Measurements from ENCODE around the gene NEMP2.

NEMP2 gene

DNA sequence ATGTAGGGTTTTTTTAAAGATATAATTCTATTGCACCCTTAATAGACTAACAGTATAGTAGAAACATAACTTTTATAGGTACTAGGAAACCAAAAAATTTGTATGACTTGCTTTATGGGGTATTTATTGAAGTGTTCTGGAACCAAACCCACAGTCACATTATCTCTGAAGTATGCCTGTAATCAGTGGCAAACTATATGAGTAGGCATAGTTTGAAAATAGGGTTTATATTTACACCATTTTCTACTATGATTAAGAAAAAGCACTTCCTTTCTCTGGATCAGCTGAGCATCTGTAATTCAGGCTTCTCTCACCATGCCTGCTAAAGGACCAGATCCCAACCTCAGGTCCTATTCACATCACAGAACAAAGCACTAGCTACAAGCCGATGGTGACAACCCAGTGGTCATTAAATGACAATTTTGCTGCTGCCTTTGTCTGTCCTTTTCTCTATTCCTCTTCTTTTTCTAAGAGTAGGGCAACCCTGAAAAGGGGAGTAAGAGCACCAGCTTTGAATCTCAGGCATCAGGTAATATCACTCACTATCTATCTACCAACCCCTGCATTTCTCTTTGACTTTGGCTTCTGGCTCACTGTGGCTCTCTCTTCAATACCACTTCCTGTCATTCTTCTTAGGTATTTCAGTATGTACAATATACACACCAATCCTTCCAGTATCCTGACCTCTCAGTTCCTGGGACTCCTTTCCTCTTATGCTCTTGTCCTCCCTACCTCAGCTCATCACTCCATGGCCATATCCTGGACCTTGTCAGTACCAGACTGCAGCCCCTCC is 14.4 kb downstream of the NEMP2 start:
- Histone ChIP-seq H3K4me1 (no peaks in the 10 kb centered on the region), H3K9ac (no peak overlapping the region), H3K27me3 (ENCODE audit: control insufficient read depth, insufficient read depth, low read length) (no peaks in the 10 kb centered on the region)

DNA sequence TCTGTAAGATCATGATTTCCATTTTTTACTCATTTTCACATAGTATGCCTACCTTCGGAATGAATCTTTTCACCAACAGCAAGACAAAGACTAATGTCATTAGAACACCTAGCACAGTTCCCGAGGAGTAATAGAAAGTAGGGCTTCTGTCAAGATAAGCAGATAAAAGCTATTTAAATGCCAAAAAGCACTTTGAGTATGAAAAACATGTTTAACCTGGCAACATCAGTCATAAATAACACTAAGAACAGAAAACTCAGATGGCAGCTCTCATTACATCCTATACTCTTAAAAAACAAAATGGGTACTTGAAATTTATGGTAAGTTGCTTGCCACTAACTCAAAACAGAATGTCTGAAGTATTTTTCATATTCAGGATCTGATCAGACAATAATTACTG is 17.1 kb downstream of the NEMP2 start:
- Histone ChIP-seq H3K9ac (no peak overlapping the region), H3K4me2 (ENCODE audit: low read length) (no peak overlapping the region), H3K79me2 (no peaks in the 10 kb centered on the region), H2AFZ (no peak overlapping the region), H3K36me3 (ENCODE audit: control insufficient read depth, insufficient read depth, low read length) (no peaks in the 10 kb centered on the region), H3K4me3 (ENCODE audit: low read depth, low read length) (no peak overlapping the region), H3K27ac (no peak overlapping the region), H3K9me3 (ENCODE audit: control insufficient read depth, low read length) (no peaks in the 10 kb centered on the region), H3K4me1 (no peaks in the 10 kb centered on the region), H3K27me3 (ENCODE audit: control insufficient read depth, insufficient read depth, low read length) (no peaks in the 10 kb centered on the region)
- TF ChIP-seq, protein P1, sequence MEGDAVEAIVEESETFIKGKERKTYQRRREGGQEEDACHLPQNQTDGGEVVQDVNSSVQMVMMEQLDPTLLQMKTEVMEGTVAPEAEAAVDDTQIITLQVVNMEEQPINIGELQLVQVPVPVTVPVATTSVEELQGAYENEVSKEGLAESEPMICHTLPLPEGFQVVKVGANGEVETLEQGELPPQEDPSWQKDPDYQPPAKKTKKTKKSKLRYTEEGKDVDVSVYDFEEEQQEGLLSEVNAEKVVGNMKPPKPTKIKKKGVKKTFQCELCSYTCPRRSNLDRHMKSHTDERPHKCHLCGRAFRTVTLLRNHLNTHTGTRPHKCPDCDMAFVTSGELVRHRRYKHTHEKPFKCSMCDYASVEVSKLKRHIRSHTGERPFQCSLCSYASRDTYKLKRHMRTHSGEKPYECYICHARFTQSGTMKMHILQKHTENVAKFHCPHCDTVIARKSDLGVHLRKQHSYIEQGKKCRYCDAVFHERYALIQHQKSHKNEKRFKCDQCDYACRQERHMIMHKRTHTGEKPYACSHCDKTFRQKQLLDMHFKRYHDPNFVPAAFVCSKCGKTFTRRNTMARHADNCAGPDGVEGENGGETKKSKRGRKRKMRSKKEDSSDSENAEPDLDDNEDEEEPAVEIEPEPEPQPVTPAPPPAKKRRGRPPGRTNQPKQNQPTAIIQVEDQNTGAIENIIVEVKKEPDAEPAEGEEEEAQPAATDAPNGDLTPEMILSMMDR (IDR thresholded peaks at IDR 0.05): no peak

More for the DNA sequence above, 14.4 kb downstream of the NEMP2 start:
- Histone ChIP-seq H3K9me3 (ENCODE audit: control insufficient read depth, low read length) (no peaks in the 10 kb centered on the region), H3K36me3 (ENCODE audit: control insufficient read depth, insufficient read depth, low read length) (no peaks in the 10 kb centered on the region), H3K27ac (no peak overlapping the region), H2AFZ (no peak overlapping the region), H3K4me3 (ENCODE audit: low read depth, low read length) (no peak overlapping the region), H3K4me2 (ENCODE audit: low read length) (no peak overlapping the region), H3K79me2 (no peaks in the 10 kb centered on the region)
- TF ChIP-seq, protein P1 (IDR thresholded peaks at IDR 0.05): no peak

DNA sequence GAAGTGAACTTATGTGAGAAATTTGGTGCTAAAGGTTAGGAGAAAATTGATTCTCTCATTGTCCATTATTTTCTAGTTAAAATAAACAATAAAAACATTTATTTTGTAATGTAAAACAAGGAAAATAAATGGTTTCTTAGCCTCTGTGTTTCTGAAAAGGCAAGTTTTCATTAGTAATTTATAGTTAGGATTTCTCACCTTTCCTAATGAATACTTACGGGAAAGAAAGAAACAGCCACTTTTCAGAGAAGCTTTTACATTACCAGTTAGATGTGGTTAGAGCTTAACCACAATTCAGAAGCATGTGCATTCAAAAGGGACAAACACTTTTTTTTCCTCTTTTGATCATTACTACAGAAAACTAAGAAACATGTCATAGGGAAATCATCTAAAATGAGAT is 18.8 kb downstream of the NEMP2 start:
- no peaks in the 10 kb centered on the region for H3K4me1 ChIP-seq
- TF ChIP-seq, protein P1 (IDR thresholded peaks at IDR 0.05): no peak
- no peak overlapping the region for H3K27ac ChIP-seq
- H2AFZ ChIP-seq: no peak overlapping the region
- no peaks in the 10 kb centered on the region for H3K9me3 ChIP-seq (ENCODE audit: control insufficient read depth, low read length)
- no peaks in the 10 kb centered on the region for H3K36me3 ChIP-seq (ENCODE audit: control insufficient read depth, insufficient read depth, low read length)
- no peak overlapping the region for H3K9ac ChIP-seq
- H3K79me2 ChIP-seq: no peaks in the 10 kb centered on the region
- no peak overlapping the region for H3K4me3 ChIP-seq (ENCODE audit: low read depth, low read length)
- H3K27me3 ChIP-seq (ENCODE audit: control insufficient read depth, insufficient read depth, low read length): no peaks in the 10 kb centered on the region
- H3K4me2 ChIP-seq (ENCODE audit: low read length): no peak overlapping the region

DNA sequence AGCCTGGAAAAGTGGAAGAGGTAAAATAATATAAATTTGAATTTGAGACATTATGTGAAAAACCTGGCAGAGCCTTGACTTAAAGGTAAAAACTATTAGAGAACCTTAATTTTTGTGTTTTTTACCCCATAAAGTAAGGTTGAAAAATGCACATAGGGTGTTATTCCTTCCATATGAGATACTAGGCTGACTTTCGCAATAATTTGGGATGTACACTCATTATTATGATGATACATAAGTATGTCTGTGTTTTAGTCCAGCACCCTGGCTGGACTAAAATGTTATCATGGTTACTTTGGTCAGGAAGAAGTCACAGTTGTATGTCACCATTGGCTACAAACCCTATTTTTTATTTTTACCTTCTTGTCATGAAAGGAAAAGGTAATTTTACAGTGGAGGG is 19.8 kb downstream of the NEMP2 start:
- H3K4me2 ChIP-seq (ENCODE audit: low read length): no peak overlapping the region
- TF ChIP-seq, protein P1 (IDR thresholded peaks at IDR 0.05): no peak
- H3K27me3 ChIP-seq (ENCODE audit: control insufficient read depth, insufficient read depth, low read length): no peaks in the 10 kb centered on the region
- H3K27ac ChIP-seq: no peak overlapping the region
- H2AFZ ChIP-seq: no peak overlapping the region
- H3K9ac ChIP-seq: no peak overlapping the region
- no peaks in the 10 kb centered on the region for H3K4me1 ChIP-seq
- no peaks in the 10 kb centered on the region for H3K36me3 ChIP-seq (ENCODE audit: control insufficient read depth, insufficient read depth, low read length)
- no peak overlapping the region for H3K4me3 ChIP-seq (ENCODE audit: low read depth, low read length)
- no peaks in the 10 kb centered on the region for H3K9me3 ChIP-seq (ENCODE audit: control insufficient read depth, low read length)
- H3K79me2 ChIP-seq: no peaks in the 10 kb centered on the region

DNA sequence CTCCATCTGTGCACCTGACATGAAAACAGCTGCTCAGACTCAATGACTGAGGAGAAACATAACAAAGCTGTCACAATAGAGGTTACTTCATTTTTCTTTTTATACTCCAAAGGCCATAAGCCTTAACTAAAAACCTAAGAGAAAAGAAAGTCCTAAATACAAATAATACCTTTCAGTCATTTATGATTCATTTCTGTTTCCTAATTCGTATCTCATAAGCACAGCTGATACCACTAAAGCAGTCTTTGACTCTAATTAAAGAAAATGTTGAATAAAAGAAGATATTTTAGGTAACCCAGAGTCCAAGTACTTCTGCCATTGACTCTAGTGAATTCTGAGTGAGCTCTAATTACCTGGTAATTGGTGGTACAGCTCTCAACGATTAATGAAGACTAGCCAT is 20.6 kb downstream of the NEMP2 start:
- Histone ChIP-seq H3K9ac (no peak overlapping the region), H3K79me2 (no peaks in the 10 kb centered on the region), H3K4me1 (no peaks in the 10 kb centered on the region), H3K27ac (no peak overlapping the region), H3K27me3 (ENCODE audit: control insufficient read depth, insufficient read depth, low read length) (no peaks in the 10 kb centered on the region), H3K36me3 (ENCODE audit: control insufficient read depth, insufficient read depth, low read length) (no peaks in the 10 kb centered on the region), H3K4me2 (ENCODE audit: low read length) (no peak overlapping the region), H3K9me3 (ENCODE audit: control insufficient read depth, low read length) (no peaks in the 10 kb centered on the region), H3K4me3 (ENCODE audit: low read depth, low read length) (no peak overlapping the region), H2AFZ (no peak overlapping the region)
- TF ChIP-seq, protein P1 (IDR thresholded peaks at IDR 0.05): no peak

All from parathyroid adenoma (tissue), 2 donors.